SK-N-MC (cell line): ENCODE measurements around the gene FADS2.

Experiments
- DNase-seq: peaks from one replicate; pipeline ENCODE4 v3.0.0-alpha.2; 2011; ENCODE audit warnings: low read depth, low spot score
- H3K27ac ChIP-seq: fragments of 200-600 bp; sonication (generic); 2 replicates; pipeline ENCODE4 v1.5.1; 2016; ENCODE audit warnings: mixed run types
- H3K36me3 ChIP-seq: fragments of 200-600 bp; sonication (generic); 2 replicates; pipeline ENCODE4 v1.6.1; 2017; ENCODE audit warnings: antibody characterized with exemption, low read length, mixed read lengths; ENCODE audit not compliant: insufficient read depth
- H3K4me3 ChIP-seq: fragments of 200-600 bp; sonication (generic); 2 replicates; pipeline ENCODE4 v1.5.1; 2016
- H3K9ac ChIP-seq: fragments of 200-600 bp; sonication (generic); 2 replicates; pipeline ENCODE4 v1.8.0; 2017; ENCODE audit warnings: mixed run types, mixed read lengths; ENCODE audit not compliant: insufficient read length
- H3K9me3 ChIP-seq: fragments of 200-600 bp; sonication (generic); 2 replicates; pipeline ENCODE4 v1.6.1; 2017; ENCODE audit warnings: low read depth, mild to moderate bottlenecking, antibody characterized with exemption, low read length, moderate library complexity, mixed read lengths
- EZH2 ChIP-seq: fragments of 200-600 bp; sonication (generic); IDR thresholded peaks from one replicate; pipeline ENCODE4 v1.6.1; 2017; ENCODE audit warnings: antibody characterized with exemption
- FOXP2 ChIP-seq: optimal IDR thresholded peaks from 2 replicates; pipeline ENCODE3; 2011; ENCODE audit warnings: mild to moderate bottlenecking, moderate library complexity; ENCODE audit not compliant: insufficient read depth; ENCODE audit errors: extremely low read length, control extremely low read depth
- POLR2AphosphoS5 ChIP-seq: IDR thresholded peaks from 2 replicates; pipeline ENCODE4 v1.6.1; 2012; ENCODE audit warnings: mild to moderate bottlenecking, low read depth, low read length, borderline replicate concordance

FADS2 gene

DNA sequence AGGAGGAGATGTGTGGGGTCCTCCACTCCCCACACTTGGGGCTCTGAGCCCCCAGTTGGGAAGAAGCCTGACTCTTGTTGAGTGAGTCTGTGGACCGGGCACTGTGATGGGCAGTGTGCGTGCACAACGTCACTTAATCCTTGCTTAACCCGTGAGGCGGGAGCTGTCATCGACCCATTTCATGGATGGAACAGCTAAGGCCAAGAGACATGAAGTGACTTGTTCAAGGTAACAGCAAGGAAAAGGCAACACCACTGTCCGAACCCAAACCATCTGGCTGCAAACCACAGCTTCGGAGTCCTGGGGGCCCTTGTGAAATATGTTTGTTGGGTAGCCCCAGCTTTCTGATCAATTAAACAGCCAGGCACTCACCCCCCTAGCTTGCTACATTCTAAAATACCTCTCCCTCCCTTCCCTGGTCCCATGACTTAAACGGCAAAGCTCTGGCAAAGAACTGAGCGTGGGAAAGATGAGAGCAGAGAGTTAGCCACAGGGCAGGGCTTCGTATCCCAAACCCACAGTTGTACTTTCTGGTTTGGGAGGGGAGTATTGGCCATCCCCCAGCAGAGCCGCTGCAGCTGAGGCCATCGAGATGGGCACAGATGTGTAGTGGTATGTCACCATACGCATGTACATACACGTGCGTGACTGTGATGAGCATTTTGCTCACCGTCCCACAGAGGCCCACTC, 26.3 kb downstream of the FADS2 start:
- no peak for DNase-seq
- Histone ChIP-seq H3K9me3 (no peaks in the 10 kb centered on the region), H3K9ac (no peak overlapping the region), H3K36me3 (peaks cover 95% of the 10 kb centered on the region), H3K27ac (peak overlapping the region; percentile 89), H3K4me3 (no peak overlapping the region)
- TF ChIP-seq POLR2AphosphoS5 (no peak), EZH2 (no peak), FOXP2 (no peak)

DNA sequence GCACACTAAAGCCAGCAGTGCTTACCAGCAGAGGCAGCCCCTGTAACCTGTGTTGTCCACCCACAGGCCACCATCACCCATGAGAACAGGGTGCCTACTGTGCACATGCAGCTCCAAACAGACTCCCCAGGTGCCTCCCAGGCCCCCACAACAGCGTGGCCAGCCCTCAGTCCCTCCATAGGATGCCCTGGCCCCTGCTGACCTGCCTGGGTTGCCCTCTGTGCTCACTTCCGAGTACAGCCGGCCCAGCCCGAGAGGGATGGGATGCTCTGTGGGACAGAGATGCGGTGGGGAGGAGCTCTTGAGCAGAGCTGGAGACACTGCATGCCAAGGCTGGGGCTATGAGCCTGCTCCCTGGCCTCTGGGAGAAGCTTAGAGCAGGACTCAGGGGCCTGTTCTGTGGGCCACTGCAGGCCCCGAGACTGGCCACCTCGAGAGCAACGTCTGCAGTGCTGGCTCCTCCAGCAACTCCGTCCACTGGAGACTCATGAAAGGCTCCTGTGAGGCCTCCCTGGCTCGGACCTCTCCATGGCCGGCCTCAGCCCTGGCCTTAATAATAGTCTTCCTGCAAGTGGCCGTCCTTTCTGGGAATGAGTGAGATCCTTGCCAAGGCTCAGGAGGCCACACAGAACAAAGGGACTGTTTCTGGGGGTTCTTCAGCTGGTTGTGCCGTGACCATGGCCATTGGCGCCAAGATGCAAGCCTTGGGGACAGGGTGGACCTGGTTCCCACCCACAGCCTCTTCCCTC, 27.0 kb downstream of the FADS2 start:
- H3K9ac ChIP-seq, result no peak overlapping the region
- no peak for DNase-seq
- H3K27ac ChIP-seq, result 0 out of 2 replicates have a peak overlapping the region, but pooled peaks have one; percentile 14
- H3K36me3 ChIP-seq, result peaks cover 95% of the 10 kb centered on the region
- TF ChIP-seq FOXP2 (no peak), POLR2AphosphoS5 (no peak; the same call in 1 of the 2 replicates), EZH2 (no peak)
- no peak overlapping the region for H3K4me3 ChIP-seq
- no peaks in the 10 kb centered on the region for H3K9me3 ChIP-seq

DNA sequence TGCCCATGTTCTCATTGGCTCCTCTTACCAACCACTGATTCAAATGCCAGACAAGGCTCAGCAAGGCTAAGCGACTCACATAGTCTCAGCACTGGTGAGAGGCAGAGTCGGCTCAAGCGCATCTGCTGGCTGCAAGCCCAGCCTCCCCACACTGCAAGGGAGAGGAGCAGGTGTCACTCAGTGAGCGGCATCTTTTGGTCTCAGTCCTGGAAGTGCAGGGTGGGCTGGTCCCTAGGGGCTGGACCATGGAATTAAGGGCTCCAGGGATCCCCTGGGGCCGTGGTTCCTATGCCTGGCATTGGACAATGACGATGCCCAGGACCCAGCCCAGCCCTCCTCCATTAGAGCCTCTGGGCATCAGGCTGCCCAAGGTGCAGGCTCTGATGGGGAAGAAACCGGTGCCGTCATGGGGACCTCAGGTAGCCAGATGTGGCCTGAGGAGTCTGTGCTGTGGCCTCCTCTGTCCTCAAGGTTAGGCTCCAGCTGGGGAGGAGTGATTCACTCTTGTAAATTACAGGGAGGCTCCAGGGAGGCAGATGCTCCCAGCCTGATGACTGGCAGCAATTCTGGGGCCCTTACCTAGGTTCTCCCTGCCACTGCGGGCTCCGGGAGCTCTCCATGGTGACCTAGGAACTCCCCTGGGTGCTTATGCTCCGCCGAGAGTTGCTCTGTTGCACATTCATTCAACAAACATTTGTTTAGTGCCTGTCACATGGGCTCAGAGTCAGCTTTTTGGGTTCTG, 28.0 kb downstream of the FADS2 start:
- no peak for DNase-seq

DNA sequence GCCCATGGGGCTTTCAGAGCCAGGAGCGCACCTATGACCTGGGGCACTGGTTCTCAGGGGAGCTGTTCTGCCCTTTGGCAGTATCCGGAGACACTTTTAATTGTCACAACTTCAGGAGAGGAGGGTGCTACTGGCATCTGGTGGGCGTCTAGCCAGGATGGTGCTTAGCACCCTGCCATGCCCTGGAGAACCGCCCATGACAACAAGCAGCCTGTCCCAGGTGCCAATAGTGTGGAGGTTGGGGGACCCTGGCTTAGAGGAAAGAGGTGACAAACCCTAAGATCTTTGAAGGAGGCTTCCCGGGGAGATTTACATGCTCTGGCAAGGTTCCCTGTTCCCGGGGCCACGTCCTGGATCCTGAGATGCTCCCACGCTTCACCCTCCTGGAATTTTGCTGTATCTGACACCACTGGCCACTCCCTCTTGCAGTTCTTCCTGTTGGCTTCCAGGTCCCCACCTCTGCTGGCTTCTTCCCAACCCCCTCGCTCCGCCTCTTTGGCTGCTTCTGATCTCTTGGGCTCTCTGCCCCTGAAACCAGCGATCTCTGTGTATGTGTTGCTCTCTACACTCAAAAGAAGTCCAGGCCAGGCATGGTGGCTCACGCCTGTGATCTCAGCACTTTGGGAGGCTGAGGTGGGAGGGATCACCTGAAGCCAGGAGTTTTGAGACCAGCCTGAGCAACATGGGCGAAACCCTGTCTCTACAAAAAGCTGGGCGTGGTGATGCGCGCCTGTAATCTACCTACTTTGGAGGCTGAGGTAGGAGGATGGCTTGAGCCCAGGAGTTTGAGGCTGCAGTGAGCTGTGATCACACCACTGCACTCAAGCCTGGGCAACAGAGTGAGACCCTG, 32.2 kb downstream of the FADS2 start:
- Histone ChIP-seq H3K9me3 (no peaks in the 10 kb centered on the region), H3K27ac (no peak overlapping the region)
- no peak for DNase-seq

More for the DNA sequence above, 28.0 kb downstream of the FADS2 start:
- Histone ChIP-seq H3K36me3 (peaks cover 93% of the 10 kb centered on the region), H3K4me3 (no peak overlapping the region), H3K9ac (no peak overlapping the region), H3K27ac (peak overlapping the region; percentile 36; the same call in 1 of the 2 replicates), H3K9me3 (no peaks in the 10 kb centered on the region)
- TF ChIP-seq FOXP2 (no peak), EZH2 (no peak), POLR2AphosphoS5 (no peak)

DNA sequence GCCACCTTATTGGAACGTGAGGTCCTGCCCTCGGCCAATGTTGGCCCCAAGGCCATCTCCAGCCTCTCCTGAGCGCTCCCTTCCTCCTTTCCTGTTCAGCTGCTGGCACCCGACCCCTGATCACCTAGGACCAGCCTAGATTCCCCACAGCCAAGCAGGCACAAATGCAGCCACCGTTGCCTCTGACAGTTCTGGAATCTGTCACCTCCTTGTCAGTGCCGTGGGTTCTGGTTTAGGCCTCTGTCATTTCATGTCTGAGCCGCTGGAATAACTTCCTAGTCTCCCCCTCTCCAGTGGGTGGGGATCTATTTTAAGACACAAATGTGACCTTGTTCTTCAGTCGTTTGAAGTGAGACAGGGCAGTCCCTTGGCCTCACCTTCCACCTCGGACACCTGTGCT, 33.5 kb downstream of the FADS2 start:
- TF ChIP-seq EZH2 (no peak), FOXP2 (no peak), POLR2AphosphoS5 (no peak)
- Histone ChIP-seq H3K27ac (no peak overlapping the region), H3K9me3 (no peaks in the 10 kb centered on the region), H3K4me3 (no peak overlapping the region), H3K9ac (no peak overlapping the region), H3K36me3 (peaks cover 81% of the 10 kb centered on the region)
- no peak for DNase-seq

More for the DNA sequence above, 32.2 kb downstream of the FADS2 start:
- Histone ChIP-seq H3K4me3 (no peak overlapping the region), H3K36me3 (peaks cover 91% of the 10 kb centered on the region), H3K9ac (no peak overlapping the region)
- TF ChIP-seq FOXP2 (no peak), EZH2 (no peak), POLR2AphosphoS5 (no peak)

DNA sequence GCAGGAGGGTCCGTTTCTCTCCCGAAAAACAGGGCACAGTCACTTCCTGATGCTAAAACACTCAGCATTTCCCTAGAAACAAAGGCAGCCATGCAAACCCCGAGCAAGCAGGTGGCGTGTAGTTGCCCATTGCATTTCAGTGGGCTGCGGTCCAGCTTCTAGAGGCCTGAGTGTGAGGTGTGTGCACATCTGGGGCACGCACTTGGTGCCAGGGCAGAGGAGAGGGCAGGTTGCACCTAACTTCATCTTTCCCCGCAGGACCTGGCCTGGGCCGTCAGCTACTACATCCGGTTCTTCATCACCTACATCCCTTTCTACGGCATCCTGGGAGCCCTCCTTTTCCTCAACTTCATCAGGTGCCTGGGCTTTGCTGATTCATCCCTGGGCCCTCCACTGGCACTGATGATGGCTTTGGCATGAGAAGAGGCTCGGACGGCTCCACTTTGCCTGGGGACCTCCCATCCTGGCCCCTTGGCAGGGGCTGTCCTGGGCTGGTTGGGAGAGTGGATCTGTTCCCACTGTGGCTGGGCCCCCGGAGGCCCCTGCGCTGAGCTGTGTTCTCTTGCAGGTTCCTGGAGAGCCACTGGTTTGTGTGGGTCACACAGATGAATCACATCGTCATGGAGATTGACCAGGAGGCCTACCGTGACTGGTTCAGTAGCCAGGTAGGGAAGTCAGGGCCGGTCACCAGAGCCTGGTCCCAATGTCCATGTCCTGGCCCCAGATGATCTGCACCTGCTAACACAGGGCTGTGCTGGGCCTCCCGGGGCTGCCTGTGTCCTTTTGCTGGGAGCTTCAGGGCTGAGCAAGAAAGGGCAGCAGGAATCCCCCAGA, 34.8 kb downstream of the FADS2 start:
- peak overlapping the region; percentile 42; the same call in 1 of the 2 replicates for H3K27ac ChIP-seq
- no peak overlapping the region for H3K9ac ChIP-seq
- no peak for DNase-seq
- no peaks in the 10 kb centered on the region for H3K9me3 ChIP-seq
- H3K36me3 ChIP-seq, result peaks cover 68% of the 10 kb centered on the region
- no peak overlapping the region for H3K4me3 ChIP-seq
- TF ChIP-seq FOXP2, result no peak
- no peak; the same call in 1 of the 2 replicates for TF ChIP-seq POLR2AphosphoS5
- no peak for TF ChIP-seq EZH2

DNA sequence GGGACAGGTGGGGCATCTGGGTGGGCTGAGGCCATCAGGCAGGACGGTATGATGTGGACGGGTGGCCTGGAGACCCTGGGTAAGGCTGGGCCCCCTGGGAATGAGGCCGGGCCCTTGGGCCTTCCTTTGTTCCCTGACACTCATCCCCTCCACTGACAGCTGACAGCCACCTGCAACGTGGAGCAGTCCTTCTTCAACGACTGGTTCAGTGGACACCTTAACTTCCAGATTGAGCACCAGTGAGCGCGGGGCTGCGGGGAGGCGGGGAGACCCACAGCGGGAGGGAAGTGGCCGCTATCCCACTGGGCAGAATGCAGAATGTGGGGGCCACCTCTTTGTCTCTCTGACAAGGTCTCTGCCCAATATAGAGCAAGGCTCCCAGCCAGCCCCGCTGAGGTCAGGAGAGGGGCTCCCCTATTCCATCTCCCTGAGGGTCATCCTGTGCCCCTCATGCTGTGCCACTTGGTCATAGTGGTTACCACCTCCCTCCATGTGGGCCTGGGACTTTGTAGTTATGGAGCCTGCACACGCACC, 35.5 kb downstream of the FADS2 start:
- Histone ChIP-seq H3K36me3 (peaks cover 62% of the 10 kb centered on the region), H3K4me3 (no peak overlapping the region), H3K9ac (no peak overlapping the region), H3K27ac (no peak overlapping the region), H3K9me3 (no peaks in the 10 kb centered on the region)
- no peak for DNase-seq
- TF ChIP-seq FOXP2, result no peak
- TF ChIP-seq EZH2, result no peak
- no peak for TF ChIP-seq POLR2AphosphoS5
